IMR-90 (cell line): ENCODE data around the gene UBE2E2. TPM values are rescaled to one million over a fixed set of nuclear protein-coding genes. Genes with fewer than 3 reads are reported as not detected.

Source experiments
- ATAC-seq: fragments of 200-7000 bp; cut with Tn5 transposase; 2 replicates; pipeline ENCODE4 v1.9.1; 2020; ENCODE audit warnings: low read depth, mild to moderate bottlenecking, moderate library complexity
- BruUV-seq: library from RNA; stranded (reverse); fragments of 400-500 nt; replicated peaks from 2 replicates; lab custom pipeline; 2021; lab: Mats Ljungman, UMichigan
- CTCF ChIA-PET: fragments of 300-600 bp; formaldehyde crosslinking; extraction: SDS; loops from one replicate; lab custom pipeline; 2021; ENCODE audit warnings: antibody characterized with exemption; lab: Yijun Ruan, JAX
- POLR2A ChIA-PET: fragments of 300-600 bp; sonication (Branson Sonifier 250); formaldehyde crosslinking; loops from one replicate; lab custom pipeline; 2022; ENCODE audit warnings: antibody characterized with exemption; ENCODE audit not compliant: unreplicated experiment; lab: Charles Lee
- DNase-seq: peaks from one replicate; pipeline ENCODE4 v3.0.0; 2013
- H2AFZ ChIP-seq: replicated peaks from 2 replicates; pipeline ENCODE3; 2013; ENCODE audit warnings: low read length, mild to moderate bottlenecking; ENCODE audit not compliant: poor library complexity
- H2AK5ac ChIP-seq: 2 replicates; pipeline ENCODE4 v1.6.1; 2013; ENCODE audit warnings: low read depth, low read length, inconsistent platforms
- H2AK9ac ChIP-seq: replicated peaks from 2 replicates; pipeline ENCODE3; 2013; ENCODE audit warnings: mild to moderate bottlenecking, low read depth, low read length, moderate library complexity; ENCODE audit not compliant: poor library complexity
- H2BK120ac ChIP-seq: 2 replicates; pipeline ENCODE4 v1.6.1; 2013; ENCODE audit warnings: low read depth, low read length, inconsistent platforms
- H2BK15ac ChIP-seq: 3 replicates; pipeline ENCODE4 v1.6.1; 2013; ENCODE audit warnings: low read depth, low read length, inconsistent platforms
- H2BK20ac ChIP-seq: 2 replicates; pipeline ENCODE4 v1.6.1; 2013; ENCODE audit warnings: low read depth, mild to moderate bottlenecking, inconsistent platforms, low read length, moderate library complexity
- H2BK5ac ChIP-seq: 2 replicates; pipeline ENCODE4 v1.6.1; 2013; ENCODE audit warnings: mild to moderate bottlenecking, low read depth, low read length, inconsistent platforms; ENCODE audit not compliant: poor library complexity, severe bottlenecking
- H3K14ac ChIP-seq: replicated peaks from 2 replicates; pipeline ENCODE4 v1.6.1; 2013; ENCODE audit warnings: low read depth, low read length, inconsistent platforms
- H3K18ac ChIP-seq: 2 replicates; pipeline ENCODE4 v1.6.1; 2013; ENCODE audit warnings: low read depth, low read length, control low read depth
- H3K23ac ChIP-seq: 2 replicates; pipeline ENCODE4 v1.6.1; 2013; ENCODE audit warnings: low read depth, low read length, inconsistent platforms
- H3K27ac ChIP-seq: 2 replicates; pipeline ENCODE4 v1.5.1; 2013; ENCODE audit warnings: mild to moderate bottlenecking, control low read depth, low read length; ENCODE audit not compliant: insufficient read depth
- H3K27me3 ChIP-seq: 2 replicates; pipeline ENCODE4 v1.6.1; 2013; ENCODE audit warnings: low read length; ENCODE audit not compliant: control insufficient read depth, insufficient read depth
- H3K36me3 ChIP-seq: 2 replicates; pipeline ENCODE4 v1.6.1; 2013; ENCODE audit warnings: low read length, mixed read lengths; ENCODE audit not compliant: control insufficient read depth, insufficient read depth
- H3K4ac ChIP-seq: 2 replicates; pipeline ENCODE4 v1.6.1; 2013; ENCODE audit warnings: low read depth, low read length, inconsistent platforms
- H3K4me1 ChIP-seq: 2 replicates; pipeline ENCODE4 v1.6.1; 2013; ENCODE audit warnings: low read length, mixed read lengths; ENCODE audit not compliant: control insufficient read depth, insufficient read depth
- H3K4me2 ChIP-seq: 2 replicates; pipeline ENCODE4 v1.6.1; 2013; ENCODE audit warnings: low read depth, mild to moderate bottlenecking, control low read depth, low read length, moderate library complexity
- H3K4me3 ChIP-seq: 2 replicates; pipeline ENCODE4 v1.5.1; 2013; ENCODE audit warnings: low read depth, mild to moderate bottlenecking, control low read depth, low read length, moderate library complexity; ENCODE audit not compliant: insufficient read depth
- H3K56ac ChIP-seq: 2 replicates; pipeline ENCODE4 v1.6.1; 2013; ENCODE audit warnings: low read length, inconsistent platforms; ENCODE audit not compliant: insufficient read depth; ENCODE audit errors: extremely low read depth
- H3K79me1 ChIP-seq, 2 experiments: 2 replicates each; pipeline ENCODE4 v1.6.1; 2013; ENCODE audit warnings: low read length in 2 of 2, inconsistent platforms in 1 of 2, low read depth in 1 of 2
- H3K9ac ChIP-seq: 2 replicates; pipeline ENCODE4 v1.6.1; 2013; ENCODE audit warnings: low read depth, low read length, control low read depth
- H3K9me1 ChIP-seq: 2 replicates; pipeline ENCODE4 v1.6.1; 2013; ENCODE audit warnings: low read length, inconsistent platforms; ENCODE audit not compliant: insufficient read depth
- H3K9me3 ChIP-seq: 2 replicates; pipeline ENCODE4 v1.6.1; 2013; ENCODE audit warnings: low read length; ENCODE audit not compliant: control insufficient read depth, insufficient read depth
- H4K20me1 ChIP-seq: 2 replicates; pipeline ENCODE4 v1.6.1; 2013; ENCODE audit warnings: low read length, inconsistent platforms; ENCODE audit not compliant: insufficient read depth
- H4K5ac ChIP-seq: 2 replicates; pipeline ENCODE4 v1.6.1; 2013; ENCODE audit warnings: mild to moderate bottlenecking, low read depth, low read length, control low read depth
- H4K8ac ChIP-seq, 2 experiments: 2 replicates each; pipeline ENCODE4 v1.6.1; 2013; ENCODE audit warnings: low read depth in 2 of 2, low read length in 2 of 2, control low read depth in 1 of 2, inconsistent platforms in 1 of 2
- H4K91ac ChIP-seq: 2 replicates; pipeline ENCODE4 v1.6.1; 2013; ENCODE audit warnings: low read depth, low read length, inconsistent platforms; ENCODE audit not compliant: insufficient read depth
- CHD1 ChIP-seq: IDR thresholded peaks from 2 replicates; pipeline ENCODE4 v1.6.1; 2012; ENCODE audit warnings: low read depth, low read length, improper control_type of control experiment
- NFE2L2 ChIP-seq: fragments of 150-350 bp; IDR thresholded peaks from 2 replicates; pipeline ENCODE4 v1.6.1; 2016; ENCODE audit warnings: low read depth, mild to moderate bottlenecking, low read length
- POLR2A ChIP-seq: IDR thresholded peaks from 2 replicates; pipeline ENCODE4 v1.6.1; 2012; ENCODE audit warnings: mild to moderate bottlenecking, low read depth, low read length
- RCOR1 ChIP-seq: IDR thresholded peaks from 2 replicates; pipeline ENCODE4 v1.6.1; 2012; ENCODE audit warnings: mild to moderate bottlenecking, low read length, improper control_type of control experiment; ENCODE audit not compliant: insufficient replicate concordance
- WGBS, 2 experiments: methylation state at CpG; one replicate each; pipeline versions ENCODE4 v1.1.5 to v1.1.7; 2013; ENCODE audit warnings: missing lambda C conversion rate in 2 of 2; ENCODE audit not compliant: insufficient read length in 1 of 2; ENCODE audit errors: extremely low coverage in 2 of 2; 5-methylcytosine and 5-hydroxymethylcytosine counted together
- dilution Hi-C: fragments of 300-500 bp; cut with HindIII; formaldehyde crosslinking; loops from one replicate; pipeline ENCODE4 v1.14.3; 2018; ENCODE audit warnings: low sequenced_read_pairs; ENCODE audit not compliant: unreplicated experiment
- in situ Hi-C: fragments of 300-500 bp; cut with MboI; formaldehyde crosslinking; loops from 3 replicates; pipeline ENCODE4 v1.14.3; 2019; ENCODE audit warnings: low sequenced_read_pairs, inconsistent platforms, mixed read lengths
- intact Hi-C: fragments of 100-400 bp; cut with micrococcal nuclease; formaldehyde crosslinking; loops from 2 replicates; pipeline ENCODE4 v1.10.0; 2022
- polyA plus RNA-seq, 3 experiments: library from polyadenylated mRNA; depleted of rRNA; stranded (reverse); fragments of >200 nt; gene quantifications; 2 replicates each; pipeline ENCODE4 v1.2.3, GENCODE V29; 2012; ENCODE audit warnings: low replicate concordance in 1 of 3
- total RNA-seq: library from RNA; depleted of rRNA; stranded (reverse); fragments of >200 nt; gene quantifications from 2 replicates; pipeline ENCODE4 v1.2.3, GENCODE V29; 2012
- TF ChIP-seq, protein P1 (sequence below): fragments of 150-350 bp; IDR thresholded peaks from 2 replicates; pipeline ENCODE4 v1.6.1; 2017; ENCODE audit warnings: mild to moderate bottlenecking, antibody characterized with exemption, low read length, low read depth

The UBE2E2 gene
- total and polyA plus RNA-seq, 2 of the 4 experiments (the other 2 are of a cell fraction) = 18.6 to 32.7 TPM

DNA sequence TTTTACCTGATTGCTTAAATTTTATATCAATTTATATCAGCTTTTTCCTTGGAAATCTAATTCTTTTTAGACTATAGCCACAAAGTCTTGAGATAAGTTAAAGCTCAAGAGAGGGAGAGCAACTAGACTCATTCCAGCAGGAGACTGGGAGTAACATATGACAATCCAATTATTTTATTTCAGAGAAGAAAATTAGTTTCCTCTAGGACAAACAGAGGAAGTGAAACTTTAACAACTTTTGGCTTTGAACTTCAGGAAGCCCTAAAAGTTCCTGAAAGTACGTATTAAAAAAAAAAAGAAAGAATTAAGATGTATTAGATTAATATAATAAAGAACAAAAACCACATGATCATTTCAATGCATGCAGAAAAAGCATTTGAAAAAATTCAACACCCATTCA, 13.9 kb upstream of the UBE2E2 start:
- no peak overlapping the region for H3K4ac ChIP-seq
- H3K4me1 ChIP-seq = no peaks in the 10 kb centered on the region
- H4K20me1 ChIP-seq = no peaks in the 10 kb centered on the region
- BruUV-seq = no TSS peak
- no peak overlapping the region for H3K27ac ChIP-seq
- no peak overlapping the region for H2BK15ac ChIP-seq
- in situ Hi-C loops = no loop called here
- ChIA-PET CTCF (no interaction called here), POLR2A (no interaction called here)
- DNase-seq (no peak), ATAC-seq (no peak)
- no CpG with 5 or more reads among the region's 1 CpG for WGBS, 2 experiments
- H2AK5ac ChIP-seq = no peak overlapping the region
- no peak overlapping the region for H2BK5ac ChIP-seq
- H2AK9ac ChIP-seq = no peak overlapping the region
- H4K91ac ChIP-seq = no peak overlapping the region
- H3K4me3 ChIP-seq = no peak overlapping the region
- H4K8ac ChIP-seq = no peak overlapping the region
- H3K14ac ChIP-seq = no peak overlapping the region
- H3K4me2 ChIP-seq = no peak overlapping the region
- dilution Hi-C loops = no loop called here
- no peak overlapping the region for H3K18ac ChIP-seq
- no peak overlapping the region for H2BK120ac ChIP-seq
- no peaks in the 10 kb centered on the region for H3K36me3 ChIP-seq
- H3K9ac ChIP-seq = no peak overlapping the region
- no peaks in the 10 kb centered on the region for H3K9me1 ChIP-seq
- H2BK20ac ChIP-seq = no peak overlapping the region
- no peak overlapping the region for H3K23ac ChIP-seq
- intact Hi-C loops = loop anchor here (10.0 kb wide), 1 partner anchor 576 kb away; no protein-coding TSS in a partner anchor
- TF ChIP-seq RCOR1 = no peak
- TF ChIP-seq, protein P1, sequence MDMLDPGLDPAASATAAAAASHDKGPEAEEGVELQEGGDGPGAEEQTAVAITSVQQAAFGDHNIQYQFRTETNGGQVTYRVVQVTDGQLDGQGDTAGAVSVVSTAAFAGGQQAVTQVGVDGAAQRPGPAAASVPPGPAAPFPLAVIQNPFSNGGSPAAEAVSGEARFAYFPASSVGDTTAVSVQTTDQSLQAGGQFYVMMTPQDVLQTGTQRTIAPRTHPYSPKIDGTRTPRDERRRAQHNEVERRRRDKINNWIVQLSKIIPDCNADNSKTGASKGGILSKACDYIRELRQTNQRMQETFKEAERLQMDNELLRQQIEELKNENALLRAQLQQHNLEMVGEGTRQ = no peak
- no peak for TF ChIP-seq CHD1
- TF ChIP-seq NFE2L2 = no peak
- no peak for TF ChIP-seq POLR2A
- no peaks in the 10 kb centered on the region for H3K79me1 ChIP-seq
- no peak overlapping the region for H4K5ac ChIP-seq
- H3K56ac ChIP-seq = no peak overlapping the region
- H3K9me3 ChIP-seq = no peaks in the 10 kb centered on the region
- H3K27me3 ChIP-seq = peaks cover 40% of the 10 kb centered on the region
- H2AFZ ChIP-seq = no peak overlapping the region
